ENCODE results near the gene TXLNB. TPM values are rescaled to one million over a fixed set of nuclear protein-coding genes. Genes with fewer than 3 reads are reported as not detected.
A peak's percentile ranks its signal among the peaks of the same experiment; 100 is the strongest.

Gene TXLNB
- polyA plus RNA-seq (2012; rRNA removed), result 0.12 and 0.19 TPM in 2 replicates
- 0.16 and 0.22 TPM in 2 replicates for polyA plus RNA-seq (2012; cell fraction: cytosol; rRNA removed)
- polyA plus RNA-seq (2012; cell fraction: nucleus; rRNA removed), result 0.20 and 0.48 TPM in 2 replicates

DNA sequence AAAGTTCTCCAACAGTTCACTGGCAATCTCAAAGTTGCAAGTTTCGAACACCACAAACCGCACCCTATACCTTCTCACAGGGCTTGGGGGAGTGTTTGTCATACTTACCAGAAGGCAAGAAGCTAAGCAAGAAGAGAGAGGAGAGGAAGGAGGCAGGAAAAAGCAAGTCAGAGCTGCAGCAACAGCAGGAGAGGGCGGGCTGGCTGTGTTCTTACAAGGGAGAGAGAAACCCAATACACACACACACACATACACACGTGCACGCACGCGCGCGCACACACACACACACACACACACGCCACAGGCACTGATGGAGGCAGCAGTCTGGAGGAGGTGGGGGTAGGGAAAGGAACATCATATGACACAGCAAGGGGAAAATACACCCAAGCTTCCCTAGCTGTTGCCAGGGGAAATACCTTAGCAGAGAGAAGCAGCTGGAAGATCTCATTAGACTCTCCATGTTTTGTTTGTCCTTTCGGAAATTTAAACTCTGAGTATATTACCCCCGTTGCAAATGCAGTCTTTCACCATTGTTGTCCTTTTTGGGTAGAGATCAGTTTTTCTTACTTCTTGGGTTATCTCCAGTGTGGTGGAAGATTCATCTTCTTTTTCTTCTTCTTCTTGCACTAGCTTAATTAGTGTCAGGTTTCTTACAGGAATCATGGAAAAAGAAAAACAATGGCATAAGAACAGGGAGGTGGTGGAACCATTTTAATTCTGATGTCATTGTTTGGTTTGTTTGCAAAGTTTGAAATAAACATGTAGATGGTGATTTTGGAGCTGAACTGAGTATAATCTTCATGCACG is at the start of gene TXLNB:
Gene TXLNB, minus strand, starts transcription at position 186 of the 807 bp plus-strand sequence. CDS start 3,099 bp downstream, outside the sequence.
- Histone ChIP-seq H3K4me2 (peak within 1 kb of the TSS; percentile 37; the same call in 1 of the 2 replicates), H3K27me3 (ENCODE audit: insufficient read depth) (peaks cover 36% of the 10 kb centered on the region; the same call in 1 of the 2 replicates), H3F3A (replicated peaks; ENCODE audit: insufficient read depth) (no peaks in the 10 kb centered on the region), H3K9ac (no peak within 1 kb of the TSS), H3K36me3 (replicated peaks in 1 of 2; ENCODE audit: control insufficient read depth in 1 of 2, insufficient read depth in 2 of 2, low read length in 1 of 2) (no peaks in the 10 kb centered on the region), H3K4me1 (ENCODE audit: control insufficient read depth in 1 of 2, insufficient read depth in 2 of 2, low read depth in 1 of 2, low read length in 1 of 2) (no peaks in the 10 kb centered on the region), H3K4me3 (ENCODE audit: low read depth in 2 of 2, low read length in 1 of 2) (no peak within 1 kb of the TSS), H4K20me1 (ENCODE audit: insufficient read depth) (no peaks in the 10 kb centered on the region), H3K9me3 (no peaks in the 10 kb centered on the region), H3K27ac (ENCODE audit: low read depth in 2 of 2, low read length in 1 of 2) (peak within 1 kb of the TSS in 1 of 2 experiments; percentile 43; a peak in 1 of 4 replicates), H2AFZ (ENCODE audit: low read depth) (no peak within 1 kb of the TSS), H3K79me2 (ENCODE audit: insufficient read depth) (no peaks in the 10 kb centered on the region), H3K9me2 (no peaks in the 10 kb centered on the region)
- ChIA-PET POLR2A (no interaction called here), CTCF (no interaction called here)
- no peak for TF ChIP-seq CHD2 (IDR thresholded peaks at IDR 0.05; ENCODE audit: low read length, partially characterized antibody)
- TF ChIP-seq YY1 (IDR thresholded peaks at IDR 0.05; ENCODE audit: low read depth), result no peak
- TF ChIP-seq, protein P1, sequence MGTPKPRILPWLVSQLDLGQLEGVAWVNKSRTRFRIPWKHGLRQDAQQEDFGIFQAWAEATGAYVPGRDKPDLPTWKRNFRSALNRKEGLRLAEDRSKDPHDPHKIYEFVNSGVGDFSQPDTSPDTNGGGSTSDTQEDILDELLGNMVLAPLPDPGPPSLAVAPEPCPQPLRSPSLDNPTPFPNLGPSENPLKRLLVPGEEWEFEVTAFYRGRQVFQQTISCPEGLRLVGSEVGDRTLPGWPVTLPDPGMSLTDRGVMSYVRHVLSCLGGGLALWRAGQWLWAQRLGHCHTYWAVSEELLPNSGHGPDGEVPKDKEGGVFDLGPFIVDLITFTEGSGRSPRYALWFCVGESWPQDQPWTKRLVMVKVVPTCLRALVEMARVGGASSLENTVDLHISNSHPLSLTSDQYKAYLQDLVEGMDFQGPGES (IDR thresholded peaks at IDR 0.05; ENCODE audit: low read depth, low read length), result no peak
- TF ChIP-seq POLR2AphosphoS5 (IDR thresholded peaks at IDR 0.05; ENCODE audit: low read depth, low read length), result no peak
- TF ChIP-seq, protein P2, sequence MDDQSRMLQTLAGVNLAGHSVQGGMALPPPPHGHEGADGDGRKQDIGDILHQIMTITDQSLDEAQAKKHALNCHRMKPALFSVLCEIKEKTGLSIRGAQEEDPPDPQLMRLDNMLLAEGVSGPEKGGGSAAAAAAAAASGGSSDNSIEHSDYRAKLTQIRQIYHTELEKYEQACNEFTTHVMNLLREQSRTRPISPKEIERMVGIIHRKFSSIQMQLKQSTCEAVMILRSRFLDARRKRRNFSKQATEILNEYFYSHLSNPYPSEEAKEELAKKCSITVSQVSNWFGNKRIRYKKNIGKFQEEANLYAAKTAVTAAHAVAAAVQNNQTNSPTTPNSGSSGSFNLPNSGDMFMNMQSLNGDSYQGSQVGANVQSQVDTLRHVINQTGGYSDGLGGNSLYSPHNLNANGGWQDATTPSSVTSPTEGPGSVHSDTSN (IDR thresholded peaks at IDR 0.05), result no peak
- TF ChIP-seq, protein P3, sequence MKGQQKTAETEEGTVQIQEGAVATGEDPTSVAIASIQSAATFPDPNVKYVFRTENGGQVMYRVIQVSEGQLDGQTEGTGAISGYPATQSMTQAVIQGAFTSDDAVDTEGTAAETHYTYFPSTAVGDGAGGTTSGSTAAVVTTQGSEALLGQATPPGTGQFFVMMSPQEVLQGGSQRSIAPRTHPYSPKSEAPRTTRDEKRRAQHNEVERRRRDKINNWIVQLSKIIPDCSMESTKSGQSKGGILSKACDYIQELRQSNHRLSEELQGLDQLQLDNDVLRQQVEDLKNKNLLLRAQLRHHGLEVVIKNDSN (IDR thresholded peaks at IDR 0.05; ENCODE audit: borderline replicate concordance, low read depth), result no peak
- WGBS (ENCODE audit: low lambda C conversion rate), result 2% methylated on average over 13 of the region's 13 CpGs
- no peak for DNase-seq

DNA sequence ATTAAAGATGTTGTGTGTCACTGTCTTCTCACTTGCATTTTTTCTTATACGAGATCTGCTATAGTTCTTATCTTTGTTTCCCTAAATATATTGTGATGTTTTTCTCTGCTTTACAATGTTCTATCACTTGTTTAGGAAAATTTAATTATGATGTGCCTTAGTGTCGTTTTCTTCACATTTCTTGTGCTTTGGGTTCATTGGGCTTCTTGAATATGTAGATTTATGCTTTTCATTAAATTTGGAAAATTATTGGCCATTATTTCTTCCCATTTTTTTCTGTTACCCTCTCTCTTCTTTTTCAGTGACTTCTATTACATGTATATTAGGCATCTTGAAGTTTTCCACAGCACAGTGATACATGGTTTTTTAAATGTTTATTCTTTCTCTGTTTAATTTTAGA is 49.3 kb upstream of the TXLNB start:
- H3K4me3 ChIP-seq (ENCODE audit: low read depth in 2 of 2, low read length in 1 of 2), result no peak overlapping the region
- 5% methylated on average over 2 of the region's 2 CpGs for WGBS (ENCODE audit: low lambda C conversion rate)
- no peaks in the 10 kb centered on the region for H3K27me3 ChIP-seq (ENCODE audit: insufficient read depth)
- H3K27ac ChIP-seq (ENCODE audit: low read depth in 2 of 2, low read length in 1 of 2), result no peak overlapping the region
- H3K36me3 ChIP-seq (replicated peaks in 1 of 2; ENCODE audit: control insufficient read depth in 1 of 2, insufficient read depth in 2 of 2, low read length in 1 of 2), result no peaks in the 10 kb centered on the region
- H4K20me1 ChIP-seq (ENCODE audit: insufficient read depth), result no peaks in the 10 kb centered on the region
- H3K79me2 ChIP-seq (ENCODE audit: insufficient read depth), result no peaks in the 10 kb centered on the region
- H3K9me2 ChIP-seq, result no peaks in the 10 kb centered on the region
- ChIA-PET CTCF (no interaction called here), POLR2A (no interaction called here)
- no peak overlapping the region for H3K9ac ChIP-seq
- no peaks in the 10 kb centered on the region for H3K9me3 ChIP-seq
- no peak overlapping the region for H2AFZ ChIP-seq (ENCODE audit: low read depth)
- no peak for TF ChIP-seq MXI1 (IDR thresholded peaks at IDR 0.05; ENCODE audit: low read depth, low read length)
- TF ChIP-seq SMC3 (IDR thresholded peaks at IDR 0.05; ENCODE audit: low read depth, low read length), result no peak
- no peak for TF ChIP-seq MEF2A (IDR thresholded peaks at IDR 0.05; ENCODE audit: borderline replicate concordance, low read depth)
- no peak for TF ChIP-seq FOXJ3 (CRISPR knock-in tag; IDR thresholded peaks at IDR 0.05)
- no peak for TF ChIP-seq ELF1 (IDR thresholded peaks at IDR 0.05)
- H3K4me1 ChIP-seq (ENCODE audit: control insufficient read depth in 1 of 2, insufficient read depth in 2 of 2, low read depth in 1 of 2, low read length in 1 of 2), result no peaks in the 10 kb centered on the region
- H3F3A ChIP-seq (replicated peaks; ENCODE audit: insufficient read depth), result no peaks in the 10 kb centered on the region
- no peak for DNase-seq
- H3K4me2 ChIP-seq, result no peak overlapping the region
